OCI-LY7 (cell line): ENCODE measurements around the gene SPOP. TPM values are rescaled to one million over a fixed set of nuclear protein-coding genes. Genes with fewer than 3 reads are reported as not detected.
"Not testable (repeated sequence)": the region's sequence is repeated elsewhere in the genome, so short reads cannot be mapped to it uniquely, and the experiment has no call there.

Experiments used
- BruUV-seq: library from RNA; stranded (reverse); fragments of 400-500 nt; replicated peaks from 2 replicates; lab custom pipeline; 2021; lab: Mats Ljungman, UMichigan
- CTCF ChIA-PET: fragments of 300-600 bp; sonication (Branson Sonifier 250); formaldehyde crosslinking; loops from one replicate; lab custom pipeline; 2022; ENCODE audit warnings: antibody characterized with exemption; ENCODE audit not compliant: unreplicated experiment; lab: Charles Lee
- POLR2A ChIA-PET: fragments of 300-600 bp; sonication (Branson Sonifier 250); formaldehyde crosslinking; loops from one replicate; lab custom pipeline; 2022; ENCODE audit warnings: antibody characterized with exemption; lab: Charles Lee
- DNase-seq: peaks from one replicate; pipeline ENCODE4 v3.0.0-alpha.2; 2015; ENCODE audit warnings: low spot score
- H2AFZ ChIP-seq: fragments of 200-600 bp; sonication (generic), shearing (Covaris generic); 2 replicates; pipeline ENCODE4 v1.6.1; 2014; ENCODE audit warnings: mild to moderate bottlenecking, antibody characterized with exemption, low read length, moderate library complexity
- H3K27ac ChIP-seq: fragments of 200-600 bp; sonication (generic); 2 replicates; pipeline ENCODE4 v1.5.1; 2014; ENCODE audit warnings: mixed run types, low read depth, mild to moderate bottlenecking, moderate library complexity, low read length, inconsistent platforms; ENCODE audit not compliant: poor library complexity, severe bottlenecking
- H3K36me3 ChIP-seq: fragments of 200-600 bp; sonication (generic); 2 replicates; pipeline ENCODE4 v1.6.1; 2014; ENCODE audit warnings: mild to moderate bottlenecking, antibody characterized with exemption, low read length, moderate library complexity, mixed read lengths; ENCODE audit not compliant: insufficient read depth
- H3K4me1 ChIP-seq: fragments of 200-600 bp; sonication (generic); 2 replicates; pipeline ENCODE4 v1.5.1; 2014; ENCODE audit warnings: mild to moderate bottlenecking, low read length; ENCODE audit not compliant: insufficient read depth, poor library complexity, severe bottlenecking
- H3K4me2 ChIP-seq: fragments of 200-600 bp; sonication (generic); 2 replicates; pipeline ENCODE4 v1.6.1; 2014; ENCODE audit warnings: mild to moderate bottlenecking, low read length
- H3K4me3 ChIP-seq: fragments of 200-600 bp; sonication (generic); 2 replicates; pipeline ENCODE4 v1.5.1; 2014; ENCODE audit warnings: mild to moderate bottlenecking, low read depth, low read length; ENCODE audit not compliant: poor library complexity, severe bottlenecking
- H3K79me2 ChIP-seq: fragments of 200-600 bp; sonication (generic); 2 replicates; pipeline ENCODE4 v1.6.1; 2016; ENCODE audit warnings: low read depth, mild to moderate bottlenecking, low read length, moderate library complexity, mixed read lengths; ENCODE audit not compliant: insufficient read depth
- H3K9me2 ChIP-seq: fragments of 200-600 bp; sonication (generic); 2 replicates; pipeline ENCODE4 v1.6.1; 2016; ENCODE audit warnings: mild to moderate bottlenecking, low read length, mixed read lengths; ENCODE audit not compliant: insufficient read depth
- H3K9me3 ChIP-seq: fragments of 200-600 bp; sonication (generic); 2 replicates; pipeline ENCODE4 v1.6.1; 2014; ENCODE audit warnings: mild to moderate bottlenecking, mixed run types, low read length, mixed read lengths
- H4K20me1 ChIP-seq: fragments of 200-600 bp; sonication (generic); 2 replicates; pipeline ENCODE4 v1.6.1; 2014; ENCODE audit warnings: mild to moderate bottlenecking, antibody characterized with exemption, low read length, moderate library complexity, mixed read lengths; ENCODE audit not compliant: insufficient read depth
- CTCF ChIP-seq: fragments of 200-600 bp; sonication (generic); conservative IDR thresholded peaks from 2 replicates; pipeline ENCODE4 v1.5.1; 2014; ENCODE audit warnings: mild to moderate bottlenecking, antibody characterized with exemption, low read length, moderate library complexity, mixed read lengths
- EZH2phosphoT487 ChIP-seq: fragments of 200-600 bp; sonication (generic); IDR thresholded peaks from 2 replicates; pipeline ENCODE4 v1.6.1; 2018; ENCODE audit warnings: low read depth, borderline replicate concordance, mild to moderate bottlenecking, mixed run types, antibody characterized with exemption, low read length, moderate library complexity, mixed read lengths
- intact Hi-C: fragments of 100-400 bp; cut with micrococcal nuclease; formaldehyde crosslinking; loops from one replicate; pipeline ENCODE4 v1.10.0; 2022; ENCODE audit not compliant: unreplicated experiment
- total RNA-seq, 2 experiments: library from RNA; depleted of rRNA in 1 of 2; stranded (reverse); fragments of >200 nt in 1 of 2; shearing (Covaris generic) in 1 of 2; gene quantifications; 2 replicates each; pipeline ENCODE4 v1.2.3, GENCODE V29; 2014 to 2022

The SPOP gene
- total RNA-seq, 2 experiments from 2014 or later = 37.8 to 69.0 TPM

- ChIA-PET CTCF (no interaction called here), POLR2A (no interaction called here)
- H4K20me1 ChIP-seq = no peaks in the 10 kb centered on the region; the same call in 1 of the 2 replicates
- H3K4me3 ChIP-seq = no peak overlapping the region
- H3K4me2 ChIP-seq = no peak overlapping the region
- H3K9me3 ChIP-seq = no peaks in the 10 kb centered on the region
- no peak for DNase-seq
- H3K27ac ChIP-seq = no peak overlapping the region
- no peaks in the 10 kb centered on the region for H3K9me2 ChIP-seq
- H2AFZ ChIP-seq = no peak overlapping the region
- H3K4me1 ChIP-seq = no peaks in the 10 kb centered on the region
- H3K79me2 ChIP-seq = peaks cover 4% of the 10 kb centered on the region; the same call in 1 of the 2 replicates
- peaks cover 92% of the 10 kb centered on the region for H3K36me3 ChIP-seq
- TF ChIP-seq EZH2phosphoT487 (no peak), CTCF (no peak)
- intact Hi-C loops = no loop called here
- BruUV-seq = no TSS peak
Observed at GRCh38 chr17:49725452-49726130, 47.7 kb upstream of the SPOP start.

DNA sequence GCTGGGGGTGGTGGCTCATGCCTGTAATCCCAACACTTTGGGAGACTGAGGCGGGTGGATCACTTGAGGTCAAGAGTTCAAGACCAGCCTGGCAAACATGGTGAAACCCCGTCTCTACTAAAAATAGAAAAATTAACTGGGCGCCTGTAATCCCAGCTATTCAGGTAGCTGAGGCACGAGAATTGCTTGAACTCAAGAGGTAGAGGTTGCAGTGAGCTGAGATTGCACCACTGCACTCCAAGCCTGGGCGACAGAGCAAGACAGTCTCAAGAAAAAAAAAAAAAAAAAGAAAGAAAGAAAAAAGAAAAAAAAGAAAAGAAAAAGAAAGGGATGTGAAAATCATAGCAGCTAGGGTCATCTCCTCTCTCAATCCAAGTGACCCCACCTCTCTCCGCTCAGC is 46.7 kb upstream of the SPOP start:
- intact Hi-C loops, H3K4me3 ChIP-seq, H4K20me1 ChIP-seq, CTCF ChIA-PET, H3K79me2 ChIP-seq, H2AFZ ChIP-seq, H3K27ac ChIP-seq, H3K9me3 ChIP-seq, DNase-seq, H3K4me1 ChIP-seq, H3K4me2 ChIP-seq, H3K9me2 ChIP-seq, BruUV-seq: not testable (repeated sequence)
- POLR2A ChIA-PET = interaction anchor here (0.6 to 1.6 kb wide), 2 partner anchors 13 to 104 kb away, joined by 3 read pairs; no protein-coding TSS in a partner anchor
- H3K36me3 ChIP-seq = peaks cover 93% of the 10 kb centered on the region

DNA sequence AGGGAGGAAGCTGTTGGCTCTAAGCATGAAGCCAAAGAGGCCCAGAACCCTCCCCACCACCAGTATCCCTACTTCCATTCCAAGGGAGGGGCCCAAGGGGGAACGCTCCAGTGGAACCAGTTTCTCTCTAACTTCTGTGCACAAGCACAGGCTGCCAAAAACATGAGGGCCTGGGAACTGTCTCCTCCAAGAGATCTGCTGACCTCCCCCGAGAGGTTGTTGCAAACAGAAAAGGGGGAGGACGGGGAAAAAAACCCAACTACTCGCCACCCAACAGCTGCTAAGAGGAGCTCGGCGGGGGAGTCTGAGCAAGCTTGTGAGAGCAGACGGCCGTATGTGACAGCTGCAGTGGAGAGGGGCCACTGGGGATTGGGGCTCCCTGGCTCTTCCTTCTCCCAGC is 45.5 kb upstream of the SPOP start:
- no TSS peak for BruUV-seq
- TF ChIP-seq EZH2phosphoT487 (no peak), CTCF (no peak)
- H3K9me3 ChIP-seq = no peaks in the 10 kb centered on the region
- intact Hi-C loops = no loop called here
- peaks cover 97% of the 10 kb centered on the region for H3K36me3 ChIP-seq
- CTCF ChIA-PET = no interaction called here
- peaks cover 4% of the 10 kb centered on the region; the same call in 1 of the 2 replicates for H3K79me2 ChIP-seq
- no peak overlapping the region for H3K27ac ChIP-seq
- no peak overlapping the region for H3K4me3 ChIP-seq
- no peaks in the 10 kb centered on the region; the same call in 1 of the 2 replicates for H4K20me1 ChIP-seq
- H3K4me2 ChIP-seq = no peak overlapping the region
- no peak overlapping the region for H2AFZ ChIP-seq
- no peaks in the 10 kb centered on the region for H3K4me1 ChIP-seq
- no peak for DNase-seq
- no peaks in the 10 kb centered on the region for H3K9me2 ChIP-seq
- POLR2A ChIA-PET = interaction anchor here (1.0 to 1.6 kb wide), 2 partner anchors 9 to 15 kb away, joined by 3 read pairs; no protein-coding TSS in a partner anchor
